H1 (cell line): ENCODE results near the gene CAMSAP3. TPM values are rescaled to one million over a fixed set of nuclear protein-coding genes. Genes with fewer than 3 reads are reported as not detected.

Source experiments
- CTCF ChIA-PET: fragments of 300-600 bp; sonication (Branson Sonifier 250); formaldehyde crosslinking; loops from one replicate; lab custom pipeline; 2021; ENCODE audit not compliant: partially characterized antibody; lab: Charles Lee
- POLR2A ChIA-PET: fragments of 300-600 bp; sonication (Branson Sonifier 250); formaldehyde crosslinking; loops from one replicate; lab custom pipeline; 2021; ENCODE audit warnings: inconsistent platforms; ENCODE audit not compliant: partially characterized antibody; lab: Charles Lee
- DNase-seq, 2 experiments: peaks; one replicate each; pipeline versions ENCODE4 v3.0.0 to v3.0.0-alpha.2; 2010 to 2022; ENCODE audit warnings: low spot score in 2 of 2, low read depth in 1 of 2, mixed read lengths in 1 of 2
- FAIRE-seq: peaks from 2 replicates; lab custom pipeline; 2011; peaks lifted over from hg19 to GRCh38; lab: Jason Lieb, UNC
- H2AFZ ChIP-seq: 2 replicates; pipeline ENCODE4 v1.8.1; 2012; ENCODE audit warnings: low read length, inconsistent platforms
- H2AK5ac ChIP-seq: 2 replicates; pipeline ENCODE4 v1.6.1; 2013; ENCODE audit warnings: low read depth, low read length
- H2BK120ac ChIP-seq: replicated peaks from 2 replicates; pipeline ENCODE3; 2013; ENCODE audit warnings: low read depth, low read length, inconsistent platforms
- H2BK12ac ChIP-seq: 2 replicates; pipeline ENCODE4 v1.6.1; 2013; ENCODE audit warnings: low read depth, low read length
- H2BK15ac ChIP-seq: 2 replicates; pipeline ENCODE4 v1.6.1; 2013; ENCODE audit warnings: low read length
- H2BK20ac ChIP-seq: 2 replicates; pipeline ENCODE4 v1.6.1; 2013; ENCODE audit warnings: low read length
- H2BK5ac ChIP-seq: 2 replicates; pipeline ENCODE4 v1.6.1; 2013; ENCODE audit warnings: low read depth, low read length
- H3K14ac ChIP-seq: 2 replicates; pipeline ENCODE4 v1.6.1; 2013; ENCODE audit warnings: inconsistent platforms; ENCODE audit not compliant: insufficient read length
- H3K18ac ChIP-seq: 2 replicates; pipeline ENCODE4 v1.6.1; 2013; ENCODE audit warnings: low read length; ENCODE audit errors: extremely low read depth
- H3K23ac ChIP-seq: 2 replicates; pipeline ENCODE4 v1.6.1; 2013; ENCODE audit warnings: inconsistent platforms; ENCODE audit not compliant: insufficient read length
- H3K23me2 ChIP-seq: 2 replicates; pipeline ENCODE4 v1.6.1; 2013; ENCODE audit warnings: low read depth, low read length
- H3K27ac ChIP-seq: 2 replicates; pipeline ENCODE4 v1.6.1; 2011; ENCODE audit warnings: low read depth, low read length, inconsistent platforms
- H3K27me3 ChIP-seq, 4 experiments: replicated peaks in 1 of 4; 1 replicate in 1 of 4; 2 replicates in 3 of 4; pipeline versions ENCODE4 v1.6.1 to v1.8.1; 2011 to 2013; ENCODE audit warnings: low read length in 3 of 4, mild to moderate bottlenecking in 3 of 4, inconsistent platforms in 2 of 4, mixed read lengths in 2 of 4, moderate library complexity in 1 of 4; ENCODE audit not compliant: control insufficient read depth in 3 of 4, insufficient read depth in 3 of 4; ENCODE audit errors: extremely low read depth in 1 of 4
- H3K36me3 ChIP-seq, 4 experiments: 2 replicates each; pipeline versions ENCODE4 v1.6.1 to v1.8.1; 2011 to 2013; ENCODE audit warnings: mild to moderate bottlenecking in 4 of 4, low read length in 3 of 4, moderate library complexity in 2 of 4, control low read depth in 1 of 4, inconsistent platforms in 1 of 4; ENCODE audit not compliant: insufficient read depth in 4 of 4, control insufficient read depth in 2 of 4
- H3K4ac ChIP-seq: replicated peaks from 2 replicates; pipeline ENCODE3; 2013; ENCODE audit warnings: low read length, low read depth, mixed read lengths, inconsistent platforms; ENCODE audit not compliant: insufficient read length
- H3K4me1 ChIP-seq, 4 experiments: replicated peaks in 1 of 4; 1 replicate in 1 of 4; 2 replicates in 3 of 4; pipeline versions ENCODE4 v1.6.1 to v1.8.1; 2011 to 2013; ENCODE audit warnings: low read length in 3 of 4, inconsistent platforms in 2 of 4, mixed read lengths in 1 of 4; ENCODE audit not compliant: insufficient read depth in 4 of 4, control insufficient read depth in 3 of 4
- H3K4me2 ChIP-seq, 2 experiments: 2 replicates each; pipeline versions ENCODE4 v1.6.1 to v1.8.1; 2011 to 2013; ENCODE audit warnings: low read depth in 2 of 2, low read length in 2 of 2, control low read depth in 1 of 2, inconsistent platforms in 1 of 2, mild to moderate bottlenecking in 1 of 2; ENCODE audit not compliant: insufficient read depth in 1 of 2
- H3K4me3 ChIP-seq, 4 experiments: fragments of 200-600, 300-600 bp in 1 of 4; sonication (generic), shearing (Covaris generic), sonication (Bioruptor Twin) in 1 of 4; 2 replicates each; pipeline versions ENCODE4 v1.5.1 to v1.8.1; 2011 to 2016; ENCODE audit warnings: low read length in 4 of 4, low read depth in 3 of 4, control low read depth in 2 of 4, inconsistent platforms in 2 of 4, mild to moderate bottlenecking in 2 of 4, mixed read lengths in 1 of 4, moderate library complexity in 1 of 4; ENCODE audit not compliant: insufficient read depth in 2 of 4; ENCODE audit errors: extremely low read depth in 1 of 4
- H3K56ac ChIP-seq: replicated peaks from 2 replicates; pipeline ENCODE3; 2013; ENCODE audit warnings: low read depth, mild to moderate bottlenecking, mixed read lengths, low read length, inconsistent platforms; ENCODE audit not compliant: insufficient read length
- H3K79me1 ChIP-seq: 2 replicates; pipeline ENCODE4 v1.6.1; 2013; ENCODE audit warnings: low read depth, low read length, control low read depth
- H3K79me2 ChIP-seq, 2 experiments: 2 replicates each; pipeline versions ENCODE4 v1.6.1 to v1.8.1; 2012 to 2013; ENCODE audit warnings: low read length in 2 of 2, mild to moderate bottlenecking in 2 of 2, inconsistent platforms in 1 of 2; ENCODE audit not compliant: insufficient read depth in 2 of 2, control insufficient read depth in 1 of 2
- H3K9ac ChIP-seq, 4 experiments: replicated peaks in 1 of 4; 1 replicate in 1 of 4; 2 replicates in 3 of 4; pipeline versions ENCODE4 v1.6.1 to v1.8.1; 2011 to 2013; ENCODE audit warnings: low read depth in 3 of 4, low read length in 3 of 4, control low read depth in 2 of 4, mild to moderate bottlenecking in 2 of 4, moderate library complexity in 2 of 4, inconsistent platforms in 1 of 4; ENCODE audit errors: extremely low read depth in 1 of 4
- H3K9me3 ChIP-seq, 2 experiments: 2 replicates each; pipeline versions ENCODE4 v1.6.1 to v1.8.1; 2012 to 2013; ENCODE audit warnings: mild to moderate bottlenecking in 2 of 2, moderate library complexity in 2 of 2, control low read depth in 1 of 2, inconsistent platforms in 1 of 2, low read depth in 1 of 2, low read length in 1 of 2, mixed read lengths in 1 of 2; ENCODE audit not compliant: insufficient read depth in 2 of 2
- H4K20me1 ChIP-seq, 2 experiments: replicated peaks in 1 of 2; 2 replicates each; pipeline versions ENCODE3 to v1.8.1; 2011 to 2013; ENCODE audit warnings: inconsistent platforms in 2 of 2, low read length in 2 of 2, mild to moderate bottlenecking in 1 of 2; ENCODE audit not compliant: insufficient read depth in 2 of 2, control insufficient read depth in 1 of 2
- H4K5ac ChIP-seq: 2 replicates; pipeline ENCODE4 v1.6.1; 2013; ENCODE audit warnings: low read length, low read depth, mixed read lengths, inconsistent platforms; ENCODE audit not compliant: insufficient read length
- H4K8ac ChIP-seq: 2 replicates; pipeline ENCODE4 v1.8.0; 2013; ENCODE audit warnings: mild to moderate bottlenecking, moderate library complexity, low read length, inconsistent platforms; ENCODE audit not compliant: insufficient read depth; ENCODE audit errors: extremely low read depth
- H4K91ac ChIP-seq: replicated peaks from 2 replicates; pipeline ENCODE3; 2013; ENCODE audit warnings: low read length, mixed read lengths, inconsistent platforms; ENCODE audit not compliant: insufficient read length
- POLR2A ChIP-seq, 2 experiments: IDR thresholded peaks; 1 replicate in 1 of 2; 2 replicates in 1 of 2; pipeline ENCODE4 v1.6.1; 2011; ENCODE audit warnings: low read depth in 2 of 2, low read length in 2 of 2, mild to moderate bottlenecking in 2 of 2; ENCODE audit errors: control extremely low read depth in 1 of 2
- POLR2AphosphoS5 ChIP-seq: IDR thresholded peaks from 2 replicates; pipeline ENCODE4 v1.6.1; 2011; ENCODE audit warnings: low read depth, low read length
- WGBS, 2 experiments: shearing (Covaris generic) in 1 of 2; methylation state at CpG; one replicate each; pipeline versions ENCODE4 v1.1.6 to v1.1.7; 2013 to 2015; ENCODE audit warnings: low lambda C conversion rate in 2 of 2, mixed read lengths in 2 of 2, inconsistent platforms in 1 of 2, low coverage in 1 of 2, missing lambda C conversion rate in 1 of 2; ENCODE audit not compliant: insufficient replicate concordance in 2 of 2, insufficient coverage in 1 of 2, insufficient read length in 1 of 2; ENCODE audit errors: extremely low coverage in 1 of 2, missing lambda C conversion rate in 1 of 2; 5-methylcytosine and 5-hydroxymethylcytosine counted together
- polyA plus RNA-seq, 7 experiments: library from polyadenylated mRNA; depleted of rRNA in 3 of 7; stranded (reverse) in 5 of 7; unstranded in 2 of 7; fragments of >200 nt in 5 of 7; fragments of 200-250 nt in 2 of 7; gene quantifications; 1 replicate in 5 of 7; 2 replicates in 1 of 7; 4 replicates in 1 of 7; pipeline versions ENCODE4 v1.2.1 to v1.2.3, GENCODE V29; 2011 to 2013; ENCODE audit warnings: missing spikeins in 2 of 7, mixed read lengths in 2 of 7
- total RNA-seq: library from RNA; stranded (reverse); fragmentation: NEBNext Ultra II Directional; extraction: Animal tissue kit (Norgen Biotek cat#: 25700); gene quantifications from 2 replicates; pipeline ENCODE4 v1.2.1, GENCODE V29; 2021

The CAMSAP3 gene
- total and polyA plus RNA-seq, 2 of the 8 experiments (the other 6 are each of a cell fraction or from before 2014, with no cell fraction given), result 11.4 to 30.4 TPM

GRCh38 chr19:7631577-7631976 is 35.9 kb downstream of the CAMSAP3 start:
- Histone ChIP-seq H2BK120ac (no peak overlapping the region), H3K9me3 (no peaks in the 10 kb centered on the region), H3K4me3 (no peak overlapping the region), H2BK15ac (no peak overlapping the region), H3K23me2 (peaks cover 14% of the 10 kb centered on the region), H2BK12ac (no peak overlapping the region), H3K79me2 (peaks cover 10 to 41% of the 10 kb centered on the region in 2 experiments; a peak in 3 of 4 replicates), H3K23ac (no peak overlapping the region), H4K91ac (no peak overlapping the region), H2BK20ac (no peak overlapping the region), H4K8ac (no peak overlapping the region), H3K4me2 (no peak overlapping the region), H3K9ac (no peak overlapping the region), H4K5ac (no peak overlapping the region), H3K56ac (no peak overlapping the region), H3K27ac (no peak overlapping the region), H3K79me1 (peaks cover 26% of the 10 kb centered on the region), H3K27me3 (peaks cover 3 to 19% (median 15%) of the 10 kb centered on the region in 4 experiments), H3K4ac (no peak overlapping the region), H3K36me3 (peaks cover 0 to 4% (median under 1%) of the 10 kb centered on the region in 4 experiments; a peak in 3 of 8 replicates), H2BK5ac (no peak overlapping the region), H4K20me1 (peaks cover 3 to 11% of the 10 kb centered on the region in 2 experiments), H3K14ac (no peak overlapping the region), H3K4me1 (peaks cover 0 to 10% (median 3%) of the 10 kb centered on the region in 4 experiments; a peak in 4 of 7 replicates), H3K18ac (no peak overlapping the region), H2AFZ (no peak overlapping the region), H2AK5ac (no peak overlapping the region)
- FAIRE-seq (no peak), DNase-seq (no peak)
- ChIA-PET POLR2A (interaction anchor here (0.8 to 5.7 kb wide), 4 partner anchors 8 to 40 kb away, joined by 3 to 34 read pairs (median 8); no protein-coding TSS in a partner anchor), CTCF (interaction anchor here (0.6 kb wide), 1 partner anchor 49 kb away, joined by 3 read pairs; no protein-coding TSS in a partner anchor)
- no peak for TF ChIP-seq POLR2A (IDR thresholded peaks at IDR 0.05; ENCODE audit: control extremely low read depth in 1 of 2, low read depth in 2 of 2, low read length in 2 of 2)
- 0 out of 2 replicates have a peak, but pooled peaks have one; percentile 23 for TF ChIP-seq POLR2AphosphoS5
- WGBS, 2 experiments, result 91% methylated on average over 12 of the region's 12 CpGs; no CpG with 5 or more reads in 1 of the 2 experiments
